ENCODE measurements around the gene MRPL28. TPM values are rescaled to one million over a fixed set of nuclear protein-coding genes. Genes with fewer than 3 reads are reported as not detected.

MRPL28 gene
- total RNA-seq, 2 donors from 2014 or later, result 33.2 to 59.2 TPM

- peaks cover 52% of the 10 kb centered on the region for H3K36me3 ChIP-seq
Observed at GRCh38 chr16:370979-371514, 709 bp upstream of the MRPL28 start.

GRCh38 chr16:369866-370436 is 387 bp downstream of the MRPL28 start:
- Histone ChIP-seq H3K4me1 (ENCODE audit: control insufficient read depth in 1 of 2, low read depth in 2 of 2) (peaks cover 10 to 18% of the 10 kb centered on the region in 2 donors), H3K27me3 (replicated peaks; ENCODE audit: insufficient read depth) (no peaks in the 10 kb centered on the region), H3K4me3 (peak overlapping the region; percentile 70), H3K9me3 (no peaks in the 10 kb centered on the region), H3K27ac (no peak overlapping the region), H3K36me3 (peaks cover 43% of the 10 kb centered on the region)
- ATAC-seq (ENCODE audit: insufficient number of reproducible peaks, low FRiP score, low read depth) (peak; percentile 9), DNase-seq (ENCODE audit: low spot score) (no peak)
- no peak for TF ChIP-seq CTCF (IDR thresholded peaks at IDR 0.05)

More at GRCh38 chr16:370979-371514, 709 bp upstream of the MRPL28 start:
- TF ChIP-seq CTCF (IDR thresholded peaks at IDR 0.05), result no peak
- Histone ChIP-seq H3K27ac (peak overlapping the region in 1 of 2 donors; percentile 44), H3K4me1 (ENCODE audit: control insufficient read depth in 1 of 2, low read depth in 2 of 2) (peaks cover 10 to 18% of the 10 kb centered on the region in 2 donors), H3K27me3 (replicated peaks; ENCODE audit: insufficient read depth) (no peaks in the 10 kb centered on the region), H3K4me3 (peak overlapping the region; percentile 70), H3K9me3 (no peaks in the 10 kb centered on the region)
- ATAC-seq (ENCODE audit: insufficient number of reproducible peaks, low FRiP score, low read depth), result no peak
- no peak for DNase-seq (ENCODE audit: low spot score)

- no peak for TF ChIP-seq CTCF (IDR thresholded peaks at IDR 0.05)
- Histone ChIP-seq H3K27ac (no peak overlapping the region), H3K36me3 (peaks cover 38% of the 10 kb centered on the region), H3K4me3 (peak overlapping the region; percentile 70), H3K4me1 (ENCODE audit: control insufficient read depth in 1 of 2, low read depth in 2 of 2) (peaks cover 10 to 18% of the 10 kb centered on the region in 2 donors), H3K27me3 (replicated peaks; ENCODE audit: insufficient read depth) (no peaks in the 10 kb centered on the region), H3K9me3 (no peaks in the 10 kb centered on the region)
- DNase-seq (ENCODE audit: low spot score) (no peak), ATAC-seq (ENCODE audit: insufficient number of reproducible peaks, low FRiP score, low read depth) (no peak)
Observed at GRCh38 chr16:369275-369865, 968 bp downstream of the MRPL28 start.

- Histone ChIP-seq H3K36me3 (peaks cover 38% of the 10 kb centered on the region), H3K27me3 (replicated peaks; ENCODE audit: insufficient read depth) (no peaks in the 10 kb centered on the region), H3K4me1 (ENCODE audit: control insufficient read depth in 1 of 2, low read depth in 2 of 2) (peaks cover 10 to 18% of the 10 kb centered on the region in 2 donors), H3K27ac (no peak overlapping the region), H3K9me3 (no peaks in the 10 kb centered on the region), H3K4me3 (no peak overlapping the region)
- DNase-seq (ENCODE audit: low spot score) (no peak), ATAC-seq (ENCODE audit: insufficient number of reproducible peaks, low FRiP score, low read depth) (no peak)
- TF ChIP-seq CTCF (IDR thresholded peaks at IDR 0.05), result no peak
Observed at GRCh38 chr16:368388-369158, 1.8 kb downstream of the MRPL28 start.

GRCh38 chr16:367333-367903 is 2.9 kb downstream of the MRPL28 start:
- no peak for DNase-seq (ENCODE audit: low spot score)
- Histone ChIP-seq H3K4me1 (ENCODE audit: control insufficient read depth in 1 of 2, low read depth in 2 of 2) (peaks cover 10 to 18% of the 10 kb centered on the region in 2 donors), H3K27ac (no peak overlapping the region), H3K9me3 (no peaks in the 10 kb centered on the region), H3K27me3 (replicated peaks; ENCODE audit: insufficient read depth) (no peaks in the 10 kb centered on the region), H3K36me3 (peaks cover 32% of the 10 kb centered on the region), H3K4me3 (no peak overlapping the region)
- TF ChIP-seq CTCF (IDR thresholded peaks at IDR 0.05), result no peak
- ATAC-seq (ENCODE audit: insufficient number of reproducible peaks, low FRiP score, low read depth), result no peak
